Peyer's patch (tissue), 4 donors: Measurements from ENCODE around the gene NFIX. TPM values are rescaled to one million over a fixed set of nuclear protein-coding genes. Genes with fewer than 3 reads are reported as not detected.

Experiments used
- DNase-seq, 3 donors: peaks; one replicate each; pipeline ENCODE4 v3.0.0-alpha.2; 2017 to 2019
- H3K27ac ChIP-seq, 4 donors: fragments of 200-600 bp; sonication (generic); one replicate each; pipeline ENCODE4 v1.5.1; 2016 to 2019
- H3K27me3 ChIP-seq, 2 donors: fragments of 200-600 bp; sonication (generic); one replicate each; pipeline ENCODE4 v1.5.1; 2019
- H3K36me3 ChIP-seq, 3 donors: fragments of 200-600 bp; sonication (generic); one replicate each; pipeline ENCODE4 v1.5.1; 2016 to 2019
- H3K4me1 ChIP-seq, 4 donors: fragments of 200-600 bp; sonication (generic); one replicate each; pipeline ENCODE4 v1.5.1; 2016 to 2019
- H3K4me3 ChIP-seq, 4 donors: fragments of 200-600 bp; sonication (generic); 1 replicate in 3 of 4; 2 replicates in 1 of 4; pipeline ENCODE4 v1.5.1; 2016 to 2019; ENCODE audit warnings: mild to moderate bottlenecking in 1 of 4
- H3K9me3 ChIP-seq, 4 donors: fragments of 200-600 bp; sonication (generic); one replicate each; pipeline ENCODE4 v1.5.1; 2016 to 2019; ENCODE audit warnings: mild to moderate bottlenecking in 1 of 4
- CTCF ChIP-seq, 6 experiments: fragments of 450-650 bp in 4 of 6; fragments of 200-600 bp in 2 of 6; sonication (generic) in 1 of 6; IDR thresholded peaks; one replicate each; pipeline ENCODE4 v1.5.1; 2017 to 2019; ENCODE audit warnings: antibody characterized with exemption in 6 of 6, mild to moderate bottlenecking in 3 of 6, moderate library complexity in 1 of 6
- POLR2A ChIP-seq, 2 donors: fragments of 450-650 bp; IDR thresholded peaks; one replicate each; pipeline ENCODE4 v1.5.1; 2017; ENCODE audit warnings: antibody characterized with exemption in 2 of 2, mild to moderate bottlenecking in 2 of 2, moderate library complexity in 2 of 2
- total RNA-seq, 4 donors: library from RNA; depleted of rRNA; stranded (reverse); fragments of >200 nt; gene quantifications; one replicate each; pipeline ENCODE4 v1.1.0, GENCODE V29; 2016

The NFIX gene
- total RNA-seq, 4 donors from 2014 or later, result 13.5 to 56.9 (median 40.0) TPM

DNA sequence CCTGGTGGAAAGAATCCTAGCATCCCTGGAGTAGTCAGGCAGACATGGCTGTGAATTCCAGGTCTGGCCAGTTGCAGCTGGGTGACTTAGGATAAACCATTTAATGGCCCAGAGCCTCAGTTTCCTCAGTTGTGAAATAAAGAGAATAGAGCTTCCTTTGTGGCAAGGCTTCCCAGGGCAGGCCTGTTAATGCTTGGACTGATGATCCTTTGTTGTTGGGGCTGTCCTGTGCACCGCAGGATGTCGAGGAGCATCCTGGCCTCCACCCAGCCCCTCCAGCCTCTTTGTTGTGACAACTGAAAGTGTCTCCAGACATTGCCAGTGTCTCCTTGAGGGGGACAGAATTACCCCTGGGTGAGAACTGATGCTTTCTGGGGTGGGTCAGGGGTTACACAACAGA lies 91.1 kb downstream of the NFIX start:
- no peak overlapping the region for H3K27ac ChIP-seq
- no peak for TF ChIP-seq CTCF (IDR thresholded peaks at IDR 0.05)
- no peak for TF ChIP-seq POLR2A (IDR thresholded peaks at IDR 0.05)
- no peaks in the 10 kb centered on the region for H3K27me3 ChIP-seq
- no peak for DNase-seq
- no peak overlapping the region for H3K4me3 ChIP-seq
- peaks cover 0 to 22% (median 0%) of the 10 kb centered on the region in 3 donors for H3K36me3 ChIP-seq
- H3K9me3 ChIP-seq, result no peaks in the 10 kb centered on the region
- peaks cover 0 to 18% (median 0%) of the 10 kb centered on the region in 4 donors for H3K4me1 ChIP-seq

DNA sequence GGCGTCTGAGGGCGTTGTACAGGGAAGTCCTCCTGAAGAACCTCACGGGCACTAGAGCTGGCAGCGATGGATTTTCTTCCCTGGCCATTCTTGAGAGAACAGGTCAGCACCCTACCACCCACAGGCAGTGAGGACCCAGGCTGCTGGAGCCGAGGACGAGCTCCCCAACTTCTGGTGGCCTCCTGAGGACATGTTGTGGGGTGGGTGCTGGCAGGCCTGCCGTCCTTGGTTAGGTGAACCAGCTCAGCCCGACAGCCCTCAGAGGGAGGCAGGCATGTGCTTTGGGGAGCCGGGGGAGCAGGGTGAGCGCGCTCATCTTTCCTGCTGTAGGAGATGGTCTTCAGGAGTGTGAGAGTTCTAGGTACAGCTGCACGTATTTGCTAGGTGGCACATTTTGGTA lies 92.0 kb downstream of the NFIX start:
- Histone ChIP-seq H3K9me3 (no peaks in the 10 kb centered on the region), H3K27ac (no peak overlapping the region), H3K4me3 (no peak overlapping the region), H3K27me3 (no peaks in the 10 kb centered on the region), H3K36me3 (peaks cover 0 to 19% (median 0%) of the 10 kb centered on the region in 3 donors), H3K4me1 (peaks cover 0 to 27% (median 0%) of the 10 kb centered on the region in 4 donors)
- DNase-seq, result no peak
- no peak for TF ChIP-seq POLR2A (IDR thresholded peaks at IDR 0.05)
- TF ChIP-seq CTCF (IDR thresholded peaks at IDR 0.05), result no peak

DNA sequence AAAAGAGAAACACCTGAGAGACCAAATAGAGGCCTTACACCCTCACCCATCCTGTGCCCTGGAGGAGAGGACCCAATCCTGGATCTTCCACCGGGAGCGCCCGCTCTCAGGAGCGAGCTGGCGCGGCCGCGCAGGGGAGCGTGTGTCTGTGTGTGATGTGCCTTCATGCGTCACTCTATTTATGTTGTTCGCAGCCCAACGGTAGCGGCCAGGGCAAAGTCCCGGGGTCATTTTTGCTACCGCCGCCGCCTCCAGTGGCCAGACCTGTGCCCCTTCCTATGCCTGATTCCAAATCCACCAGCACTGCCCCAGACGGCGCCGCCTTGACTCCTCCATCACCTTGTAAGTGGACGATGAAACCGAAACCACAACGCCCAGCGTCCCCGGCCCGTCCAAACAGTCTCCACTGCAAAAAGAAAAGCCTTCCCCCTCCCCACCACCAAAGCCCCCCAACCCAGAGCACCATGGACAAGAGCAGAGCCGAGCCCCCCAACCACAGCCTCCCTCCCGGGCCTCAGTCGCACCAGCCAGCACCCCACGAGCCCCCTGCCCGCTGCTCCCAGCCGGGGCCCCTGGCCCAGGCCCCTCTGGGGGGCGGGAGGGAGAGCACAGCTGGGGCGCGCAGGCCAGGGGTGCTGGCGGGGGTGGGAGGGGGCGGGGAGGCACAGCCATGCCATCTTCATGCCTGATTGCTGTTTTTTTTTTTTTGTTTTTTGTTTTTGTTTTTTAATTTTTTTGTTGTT lies 92.7 kb downstream of the NFIX start:
- no peak overlapping the region for H3K27ac ChIP-seq
- peaks cover 0 to 19% (median 0%) of the 10 kb centered on the region in 3 donors for H3K36me3 ChIP-seq
- H3K27me3 ChIP-seq, result no peaks in the 10 kb centered on the region
- DNase-seq, result no peak
- no peak for TF ChIP-seq CTCF (IDR thresholded peaks at IDR 0.05)
- no peak for TF ChIP-seq POLR2A (IDR thresholded peaks at IDR 0.05)
- no peaks in the 10 kb centered on the region for H3K9me3 ChIP-seq
- H3K4me3 ChIP-seq, result no peak overlapping the region
- H3K4me1 ChIP-seq, result peaks cover 0 to 29% (median 0%) of the 10 kb centered on the region in 4 donors

GRCh38 chr19:13089139-13089856 lies 94.0 kb downstream of the NFIX start:
- H3K27ac ChIP-seq, result peak overlapping the region in 1 of 4 donors; percentile 1
- H3K9me3 ChIP-seq, result no peaks in the 10 kb centered on the region
- TF ChIP-seq POLR2A (IDR thresholded peaks at IDR 0.05) (no peak), CTCF (IDR thresholded peaks at IDR 0.05) (peak in 3 of 6 experiments; percentile 7 to 15 (median 12))
- no peak for DNase-seq
- no peaks in the 10 kb centered on the region for H3K27me3 ChIP-seq
- H3K4me1 ChIP-seq, result peaks cover 0 to 34% (median 4%) of the 10 kb centered on the region in 4 donors
- no peak overlapping the region for H3K4me3 ChIP-seq
- H3K36me3 ChIP-seq, result peaks cover 0 to 10% (median 0%) of the 10 kb centered on the region in 3 donors

GRCh38 chr19:13089857-13090507 lies 94.7 kb downstream of the NFIX start:
- peaks cover 0 to 12% (median 0%) of the 10 kb centered on the region in 3 donors for H3K36me3 ChIP-seq
- no peaks in the 10 kb centered on the region for H3K9me3 ChIP-seq
- no peak overlapping the region for H3K4me3 ChIP-seq
- H3K4me1 ChIP-seq, result peaks cover 0 to 41% (median 8%) of the 10 kb centered on the region in 4 donors
- peak overlapping the region in 1 of 4 donors; percentile 1 for H3K27ac ChIP-seq
- TF ChIP-seq POLR2A (IDR thresholded peaks at IDR 0.05) (no peak), CTCF (IDR thresholded peaks at IDR 0.05) (no peak)
- DNase-seq, result no peak
- no peaks in the 10 kb centered on the region for H3K27me3 ChIP-seq
